HG03460 (cell line): ENCODE measurements around the gene TRIML1.
"Not testable (repeated sequence)": the region's sequence is repeated elsewhere in the genome, so short reads cannot be mapped to it uniquely, and the experiment has no call there.

Source experiments
- ATAC-seq: cut with Tn5 transposase; IDR thresholded peaks from one replicate; pipeline ENCODE4 v1.9.1; 2021; ENCODE audit not compliant: unreplicated experiment

TRIML1 gene

DNA sequence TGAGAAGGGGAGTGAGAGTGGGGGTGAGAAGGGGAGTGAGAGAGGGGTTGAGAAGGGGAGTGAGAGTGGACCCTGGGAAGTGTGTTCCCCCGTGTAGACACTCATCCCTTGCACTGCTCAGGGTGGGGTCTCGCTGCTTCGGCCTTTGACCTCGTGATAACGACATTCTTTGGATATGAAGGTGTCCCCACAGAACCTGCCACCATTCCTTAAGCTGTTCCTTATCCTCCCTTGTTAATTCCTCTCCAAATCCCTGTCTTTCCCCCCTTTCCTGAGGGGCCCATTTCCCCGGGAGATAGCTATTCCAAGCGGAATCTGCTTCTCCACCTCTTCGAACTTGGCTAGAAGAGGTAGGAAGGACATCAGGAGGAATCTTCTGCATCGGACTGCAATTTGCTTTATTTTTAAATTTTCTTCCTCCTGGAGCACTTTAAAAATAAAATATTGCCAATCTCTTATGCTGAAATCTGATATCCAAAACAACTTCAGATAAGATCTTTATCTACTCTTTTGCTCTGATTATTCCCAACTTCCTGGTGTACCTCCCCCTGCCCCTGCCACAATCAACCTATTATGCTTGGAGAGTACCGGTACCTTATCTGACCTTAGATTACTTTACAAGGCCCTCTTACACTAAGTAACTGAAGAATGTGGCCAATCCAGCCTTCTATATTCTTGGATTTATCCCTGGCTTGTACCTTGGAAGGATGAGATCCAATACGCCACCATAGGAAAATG, 15.6 kb downstream of the TRIML1 start:
- no peak for ATAC-seq

- no peak for ATAC-seq
Observed at GRCh38 chr4:188158336-188158735, 19.1 kb downstream of the TRIML1 start.

DNA sequence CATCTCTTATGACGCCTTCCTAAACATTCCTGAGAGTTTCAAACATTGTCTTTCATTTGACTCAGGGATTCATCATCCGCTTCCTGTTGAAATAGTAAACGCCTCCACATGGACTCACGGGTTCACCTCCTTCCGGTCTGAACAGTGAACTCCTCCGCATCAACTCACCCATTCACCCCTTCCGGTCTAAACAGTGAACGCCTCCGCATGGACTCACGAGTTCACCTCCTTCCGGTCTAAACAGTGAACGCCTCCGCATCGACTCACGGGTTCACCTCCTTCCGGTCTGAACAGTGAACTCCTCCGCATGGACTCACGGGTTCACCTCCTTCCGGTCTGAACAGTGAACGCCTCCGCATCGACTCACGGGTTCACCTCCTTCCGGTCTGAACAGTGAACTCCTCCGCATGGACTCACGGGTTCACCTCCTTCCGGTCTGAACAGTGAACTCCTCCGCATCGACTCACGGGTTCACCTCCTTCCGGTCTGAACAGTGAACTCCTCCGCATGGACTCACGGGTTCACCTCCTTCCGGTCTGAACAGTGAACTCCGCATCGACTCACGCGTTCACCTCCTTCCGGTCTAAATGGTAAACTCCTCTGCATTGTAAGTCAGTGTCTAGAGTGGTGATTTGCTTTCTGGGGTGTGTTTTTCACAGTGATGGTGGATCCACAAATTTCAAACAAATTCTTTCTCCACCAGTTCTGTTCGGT, 20.4 kb downstream of the TRIML1 start:
- not testable (repeated sequence) for ATAC-seq

DNA sequence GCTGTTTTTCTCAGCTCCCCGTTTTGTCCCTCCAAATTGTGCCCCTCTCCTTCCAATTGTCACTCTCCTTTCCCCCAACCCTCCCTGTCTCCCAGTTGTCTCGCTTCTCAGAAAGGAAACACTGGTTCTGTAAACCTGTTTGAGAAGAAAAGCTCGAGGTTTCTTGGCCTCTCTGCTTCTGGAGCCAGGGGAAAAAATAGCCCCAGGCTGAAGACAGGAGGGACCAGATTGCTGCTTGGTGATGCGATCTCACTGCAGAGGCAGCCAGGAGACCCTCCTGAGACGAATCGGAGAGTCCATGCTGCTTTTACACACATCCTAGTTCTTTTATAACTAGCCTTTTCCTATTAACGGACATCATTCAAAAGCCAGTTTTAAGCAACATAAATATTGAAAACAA, 21.2 kb downstream of the TRIML1 start:
- ATAC-seq: no peak

DNA sequence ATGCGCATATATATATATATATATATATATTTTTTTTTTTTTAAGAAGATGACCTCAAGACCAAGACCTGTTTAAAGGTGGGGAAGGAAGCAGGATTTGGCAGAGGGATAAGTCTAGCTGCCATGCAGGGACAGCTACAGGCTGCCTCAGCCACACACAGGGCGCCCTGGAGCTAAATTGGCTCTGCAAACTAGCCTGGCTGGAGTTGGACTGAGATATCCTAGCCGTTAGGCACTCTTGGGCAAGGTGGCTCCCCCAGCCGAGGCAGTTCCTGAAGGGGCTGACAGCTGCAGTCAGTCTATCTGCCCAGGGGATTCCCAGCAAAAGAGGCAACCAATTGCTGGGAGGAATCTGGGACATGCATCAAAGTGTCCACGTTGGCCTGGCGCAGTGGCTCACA, 21.9 kb downstream of the TRIML1 start:
- ATAC-seq: no peak

DNA sequence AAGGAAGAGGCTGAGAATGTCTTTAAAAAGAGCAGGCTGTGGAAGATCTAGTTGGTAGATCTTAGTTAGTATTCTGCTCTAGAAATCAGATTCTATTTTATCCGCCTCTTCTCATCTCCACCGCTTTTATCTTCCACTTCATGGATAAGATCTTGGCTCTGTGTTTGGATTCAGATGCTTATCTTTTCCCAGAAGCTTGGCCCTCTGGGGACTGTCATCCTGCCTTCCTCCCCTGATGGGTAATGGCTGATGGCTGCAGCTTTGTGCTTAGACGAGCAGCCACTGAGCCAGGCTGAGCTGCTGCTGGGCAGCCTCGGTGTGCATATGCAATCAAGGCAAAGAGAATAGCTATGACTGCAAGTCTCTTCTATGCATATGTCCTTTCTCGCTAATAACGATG, 23.5 kb downstream of the TRIML1 start:
- ATAC-seq: no peak

DNA sequence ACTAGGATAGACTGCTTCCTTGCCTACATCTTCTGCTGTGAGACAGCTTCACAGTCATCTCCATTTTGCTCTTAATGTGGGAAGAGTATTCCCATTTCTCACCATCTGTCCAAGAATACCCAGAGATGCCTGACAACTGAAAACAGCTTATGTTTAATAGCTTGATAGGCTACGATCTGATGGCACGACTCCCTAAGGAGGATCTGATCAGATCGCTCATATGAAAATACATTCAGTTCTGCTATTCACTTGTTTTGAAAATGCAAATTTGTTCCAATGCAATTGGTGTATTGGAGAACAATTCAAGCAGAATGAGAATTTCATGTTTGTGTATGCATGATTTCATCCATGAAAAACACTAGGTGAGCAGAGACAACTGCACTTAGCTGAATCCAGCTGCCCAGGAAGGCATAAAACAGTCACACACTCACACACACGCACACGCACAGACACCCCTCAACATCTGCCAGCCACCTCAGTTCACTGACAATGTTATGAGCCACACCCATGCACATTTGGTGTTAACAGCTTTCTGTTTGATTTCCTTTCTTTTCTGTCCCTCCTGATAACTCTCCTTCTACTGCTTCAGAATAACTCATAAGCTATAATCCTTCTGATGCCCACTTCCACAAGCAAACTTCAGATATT, 29.6 kb downstream of the TRIML1 start:
- ATAC-seq: no peak

DNA sequence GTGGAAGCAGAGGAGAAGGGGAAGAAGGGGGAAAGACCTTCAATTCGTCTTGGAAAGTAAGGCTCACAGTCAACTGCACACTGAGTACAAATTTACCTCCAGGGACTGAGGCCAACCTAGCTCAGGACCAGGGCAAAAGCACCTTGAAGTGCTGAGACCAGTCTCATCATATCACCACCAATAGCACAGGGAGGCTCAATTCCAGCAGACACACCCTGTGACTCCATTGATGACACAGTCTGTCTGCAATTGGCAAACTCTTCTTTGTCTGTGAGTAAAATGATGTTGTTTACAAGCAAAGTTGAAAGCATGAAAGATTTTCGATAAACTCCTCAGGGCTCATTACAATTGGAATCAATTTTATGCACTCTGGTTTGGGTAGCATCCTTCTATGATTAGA, 32.3 kb downstream of the TRIML1 start:
- ATAC-seq: no peak

DNA sequence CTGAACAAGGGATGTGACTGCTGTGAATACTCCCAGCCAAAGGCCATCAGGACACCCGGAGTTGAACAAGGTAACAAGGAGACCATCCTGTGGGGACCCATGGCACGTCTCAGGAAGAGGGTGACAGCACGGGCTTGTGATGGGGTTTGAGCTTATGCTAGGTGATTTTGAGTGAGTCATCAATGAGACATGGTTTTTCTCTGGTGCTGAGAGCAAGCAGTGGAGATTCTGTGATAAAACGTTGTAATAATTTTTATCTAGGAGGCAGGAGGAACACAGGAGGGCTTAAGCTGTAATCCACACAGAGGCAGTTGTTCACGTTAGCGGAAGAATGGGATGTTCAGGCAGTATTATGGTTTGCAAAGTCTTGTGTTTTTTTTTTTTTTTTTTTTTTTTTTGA, 36.0 kb downstream of the TRIML1 start:
- ATAC-seq: no peak

DNA sequence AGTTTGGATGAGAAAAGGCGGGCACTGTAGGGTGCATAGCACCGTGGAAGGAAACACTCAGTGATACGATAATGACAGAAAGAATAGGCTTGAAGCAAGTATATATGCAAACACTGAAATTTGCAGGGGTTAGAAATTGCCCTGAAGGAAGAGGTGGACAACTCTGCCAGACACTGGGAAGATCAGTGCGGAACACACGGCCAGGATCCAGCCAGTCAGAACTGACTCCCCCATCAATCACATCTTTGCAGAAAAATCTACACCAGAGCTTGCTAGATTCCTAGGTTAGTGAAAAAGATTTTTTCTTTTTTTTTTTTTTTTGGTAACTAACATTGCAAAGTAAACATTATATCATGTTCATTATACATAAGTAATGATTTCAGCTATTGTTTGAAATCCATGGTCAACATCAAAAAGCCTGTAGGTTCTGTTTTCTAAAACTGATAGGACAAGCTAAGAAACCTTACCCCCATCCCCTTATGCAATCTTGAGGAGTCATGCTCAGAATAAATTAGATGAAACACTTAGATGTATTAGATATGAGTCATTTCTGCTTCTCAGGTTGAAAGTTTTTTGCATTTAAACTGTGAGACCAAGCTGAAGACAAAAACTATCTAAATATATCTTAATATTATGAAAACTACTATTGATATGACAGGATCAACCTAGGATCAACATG, 38.9 kb downstream of the TRIML1 start:
- no peak for ATAC-seq

GRCh38 chr4:188178806-188179205, 39.6 kb downstream of the TRIML1 start:
- ATAC-seq: no peak

- no peak for ATAC-seq
Observed at GRCh38 chr4:188187106-188187505, 47.9 kb downstream of the TRIML1 start.

GRCh38 chr4:188190461-188190860, 51.2 kb downstream of the TRIML1 start:
- ATAC-seq: no peak

GRCh38 chr4:188194421-188194820, 55.2 kb downstream of the TRIML1 start:
- no peak for ATAC-seq

- no peak for ATAC-seq
Observed at GRCh38 chr4:188195389-188195985, 56.2 kb downstream of the TRIML1 start.

DNA sequence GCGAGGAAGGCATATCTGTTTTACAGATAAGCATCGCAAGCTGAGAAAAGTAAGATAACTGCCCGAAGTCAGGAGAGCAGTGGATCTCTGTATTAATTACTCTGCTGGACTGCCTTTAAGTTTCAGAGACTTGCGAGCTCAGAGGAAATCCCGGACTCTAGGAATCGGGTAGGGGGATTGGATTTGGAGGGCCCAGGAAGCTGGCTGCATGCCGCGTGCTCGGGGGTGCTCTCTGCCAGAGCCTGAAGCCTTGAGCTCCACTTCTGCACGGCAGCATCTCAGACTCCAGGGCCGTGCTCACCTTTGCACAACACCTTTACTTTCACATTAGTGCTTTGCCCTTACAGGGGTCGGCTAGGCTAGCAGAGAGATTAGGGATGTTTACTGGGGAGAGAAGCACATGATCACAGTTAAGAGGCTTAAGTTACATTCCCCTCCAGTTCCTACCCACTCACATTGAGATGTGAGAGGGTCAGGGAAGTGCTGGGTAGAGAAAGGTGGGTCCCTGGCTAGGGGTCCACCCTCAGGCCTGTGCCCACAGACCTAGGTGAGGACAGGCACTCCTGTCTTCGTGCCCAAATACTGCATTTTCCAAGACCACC, 57.0 kb downstream of the TRIML1 start:
- no peak for ATAC-seq
